Measurements from ENCODE around the gene POGLUT3.

The POGLUT3 gene

GRCh38 chr11:108500169-108500568 lies 2.0 kb upstream of the POGLUT3 start:
- no peak for DNase-seq (ENCODE audit: low read depth)

GRCh38 chr11:108498816-108499408 lies 728 bp upstream of the POGLUT3 start:
- DNase-seq (ENCODE audit: low read depth) = no peak

DNA sequence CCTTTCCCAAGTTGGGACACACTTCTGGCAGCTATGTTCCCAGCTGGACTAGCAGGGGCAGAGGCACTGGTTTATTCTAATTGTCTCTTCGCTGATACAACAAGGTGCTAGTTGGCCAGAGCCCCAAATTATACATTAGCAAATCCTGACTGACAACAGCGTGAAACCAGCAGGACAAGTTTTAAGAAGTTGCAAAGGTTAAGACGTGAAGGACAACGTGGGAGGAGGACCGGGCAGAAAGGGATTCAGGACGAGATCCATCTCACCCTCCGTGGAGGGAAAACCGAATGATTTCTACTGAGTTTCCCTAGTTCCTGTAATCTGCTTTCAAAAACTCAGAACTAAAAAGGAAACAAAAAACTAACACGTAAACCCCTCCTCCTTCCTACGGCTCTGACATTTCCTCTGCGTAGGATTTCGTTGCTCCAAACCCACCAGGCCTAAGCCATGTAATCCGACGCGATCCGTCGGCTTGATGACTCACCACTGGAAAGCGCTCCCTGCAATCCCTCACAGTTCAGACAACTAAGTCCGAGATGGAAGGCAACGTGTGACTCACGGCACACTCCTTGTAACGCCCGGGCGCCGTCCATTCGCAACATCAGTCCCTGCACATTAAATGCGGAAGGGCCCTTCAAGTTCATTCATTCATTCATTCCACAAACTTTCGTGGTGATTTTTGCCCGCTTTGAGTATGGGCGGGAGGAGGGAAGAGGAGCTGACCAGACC lies 703 bp downstream of the POGLUT3 start:
- peak; percentile 99 for DNase-seq (ENCODE audit: low read depth)

DNA sequence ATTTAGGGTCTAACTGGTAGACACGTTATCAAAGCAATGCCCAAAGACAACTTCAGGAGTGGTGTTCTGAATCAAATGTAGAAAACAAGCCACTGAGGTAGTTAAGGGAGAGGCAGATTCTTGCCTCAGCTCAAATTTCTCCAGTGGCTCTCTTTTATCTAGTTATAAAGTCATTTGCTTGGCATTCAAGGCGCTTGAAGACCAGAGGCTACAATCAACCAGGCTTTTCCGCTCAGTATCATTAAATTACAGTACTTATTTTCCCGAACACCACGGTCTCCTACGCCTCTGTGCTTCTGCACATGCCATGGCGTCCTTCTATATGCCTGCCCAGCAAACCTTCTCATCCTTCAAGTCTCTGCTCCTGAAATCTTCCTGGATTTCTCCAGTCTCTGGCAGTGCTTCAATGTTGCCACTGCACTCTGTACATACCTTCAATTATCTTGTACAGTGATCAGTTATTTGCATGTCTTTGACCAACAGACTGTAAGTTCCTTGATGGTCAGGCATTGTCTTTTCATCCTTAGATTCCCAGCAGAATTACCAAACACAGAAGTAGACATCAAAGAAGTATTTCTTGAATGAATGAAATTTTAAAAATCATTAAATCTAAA lies 1.4 kb downstream of the POGLUT3 start:
- DNase-seq (ENCODE audit: low read depth) = peak; percentile 29

- DNase-seq (ENCODE audit: low read depth) = no peak
Observed at GRCh38 chr11:108495326-108495725, 2.9 kb downstream of the POGLUT3 start.

DNA sequence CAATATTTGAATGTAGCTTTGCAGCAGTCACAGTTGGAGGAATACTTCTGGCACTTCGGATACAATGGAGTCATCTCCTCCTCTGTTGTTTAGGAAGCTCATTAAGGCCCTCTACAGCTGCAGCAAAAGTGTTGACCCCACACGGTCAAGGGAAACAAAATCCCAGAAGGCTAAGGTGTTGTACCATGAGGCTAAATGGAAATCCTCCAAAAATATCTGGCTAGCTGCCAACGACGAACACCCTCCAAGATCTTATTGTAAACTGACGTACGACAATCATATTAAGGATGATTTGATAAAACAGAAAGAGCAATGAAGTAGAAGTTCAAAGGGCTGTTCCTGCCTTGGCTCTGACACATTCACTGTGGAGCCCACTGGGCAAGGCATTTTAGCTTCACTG lies 4.0 kb downstream of the POGLUT3 start:
- no peak for DNase-seq (ENCODE audit: low read depth)

DNA sequence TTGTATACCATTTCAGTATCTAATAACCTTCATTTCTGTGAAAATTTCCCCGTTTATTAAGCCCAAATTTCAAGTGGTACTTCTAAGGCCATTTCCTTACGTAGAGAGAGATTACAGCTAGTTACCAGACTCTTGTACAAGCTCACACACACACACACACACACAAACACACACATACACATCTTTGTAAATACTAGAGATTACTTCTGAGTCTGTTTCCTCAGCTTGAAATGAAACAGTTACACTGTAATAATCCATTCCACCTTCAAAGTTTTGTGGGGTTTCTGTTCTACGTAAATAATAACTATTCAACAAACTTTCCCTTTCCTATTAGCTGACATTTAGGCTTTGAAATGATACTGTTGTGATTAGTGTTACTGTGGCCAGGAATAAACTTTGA lies 6.2 kb downstream of the POGLUT3 start:
- no peak for DNase-seq (ENCODE audit: low read depth)

DNA sequence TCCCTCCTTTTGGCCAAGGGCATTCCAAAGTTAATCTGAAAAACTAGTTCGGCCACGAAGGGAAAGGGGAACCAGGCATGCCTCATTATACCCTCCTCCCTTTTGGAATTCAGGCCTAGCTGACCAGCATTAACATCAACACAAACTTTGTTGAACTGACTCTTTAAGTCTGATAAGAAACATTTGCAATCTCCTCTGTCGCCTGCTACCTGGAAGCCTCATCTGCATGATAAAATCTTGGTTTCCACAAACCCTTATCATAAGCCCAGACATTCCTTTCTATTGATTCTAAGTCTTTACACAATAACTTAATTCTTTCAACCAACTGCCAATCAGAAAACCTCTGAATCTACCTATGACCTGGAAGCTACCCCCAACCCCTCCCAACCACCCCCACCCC lies 11.4 kb downstream of the POGLUT3 start:
- DNase-seq (ENCODE audit: low read depth) = no peak

GRCh38 chr11:108486331-108486730 lies 11.9 kb downstream of the POGLUT3 start:
- DNase-seq (ENCODE audit: low read depth) = no peak

GRCh38 chr11:108483163-108483562 lies 15.0 kb downstream of the POGLUT3 start:
- DNase-seq (ENCODE audit: low read depth) = peak; percentile 18

DNA sequence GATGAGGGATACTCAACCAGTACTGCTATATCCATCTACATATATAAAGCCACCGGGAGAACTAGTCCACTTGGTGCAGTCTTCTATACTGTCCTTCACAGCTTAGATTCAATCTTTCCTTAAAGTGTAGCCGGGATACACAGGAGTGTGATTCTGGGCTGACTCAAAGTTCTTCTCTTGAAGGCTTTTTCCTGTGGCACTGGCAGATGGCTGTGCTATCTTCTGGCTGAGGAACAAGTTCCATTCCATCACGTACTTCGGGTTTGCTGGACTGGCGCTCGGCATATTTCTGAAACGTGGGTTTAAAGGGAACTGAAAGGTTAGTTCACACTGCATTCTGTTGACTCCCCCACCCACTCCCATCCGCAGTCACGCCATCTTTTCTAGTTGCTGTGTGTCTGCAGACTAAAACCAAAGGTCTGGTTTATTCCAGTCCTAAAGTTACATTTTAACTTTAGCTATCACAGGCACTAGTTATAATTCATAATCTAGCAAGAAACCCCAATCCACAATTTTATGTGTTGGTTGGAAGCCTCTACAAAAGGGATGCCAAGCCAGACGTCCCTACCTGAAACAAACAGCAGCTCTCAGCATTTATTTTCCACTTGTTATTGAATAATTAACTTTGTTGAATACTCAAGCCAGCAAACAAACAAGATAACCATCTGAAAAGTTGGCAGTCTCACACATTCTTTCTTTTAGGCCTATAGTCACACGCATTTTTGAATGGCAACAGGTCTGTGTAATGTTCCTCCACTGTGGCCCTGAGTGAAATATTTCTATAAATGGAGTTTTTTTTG lies 23.3 kb downstream of the POGLUT3 start:
- no peak for DNase-seq (ENCODE audit: low read depth)

GRCh38 chr11:108472681-108473080 lies 25.5 kb downstream of the POGLUT3 start:
- no peak for DNase-seq (ENCODE audit: low read depth)

GRCh38 chr11:108468478-108468864 lies 29.7 kb downstream of the POGLUT3 start:
- DNase-seq (ENCODE audit: low read depth) = no peak

- peak; percentile 98 for DNase-seq (ENCODE audit: low read depth)
Observed at GRCh38 chr11:108467091-108467823, 30.9 kb downstream of the POGLUT3 start, which contains the start of gene C11orf65. C11orf65 (minus strand) TSS chr11:108467529; CDS start chr11:108461559, 5,970 bp downstream.

GRCh38 chr11:108466405-108466804 lies 31.8 kb downstream of the POGLUT3 start:
- DNase-seq (ENCODE audit: low read depth) = peak; percentile 16

DNA sequence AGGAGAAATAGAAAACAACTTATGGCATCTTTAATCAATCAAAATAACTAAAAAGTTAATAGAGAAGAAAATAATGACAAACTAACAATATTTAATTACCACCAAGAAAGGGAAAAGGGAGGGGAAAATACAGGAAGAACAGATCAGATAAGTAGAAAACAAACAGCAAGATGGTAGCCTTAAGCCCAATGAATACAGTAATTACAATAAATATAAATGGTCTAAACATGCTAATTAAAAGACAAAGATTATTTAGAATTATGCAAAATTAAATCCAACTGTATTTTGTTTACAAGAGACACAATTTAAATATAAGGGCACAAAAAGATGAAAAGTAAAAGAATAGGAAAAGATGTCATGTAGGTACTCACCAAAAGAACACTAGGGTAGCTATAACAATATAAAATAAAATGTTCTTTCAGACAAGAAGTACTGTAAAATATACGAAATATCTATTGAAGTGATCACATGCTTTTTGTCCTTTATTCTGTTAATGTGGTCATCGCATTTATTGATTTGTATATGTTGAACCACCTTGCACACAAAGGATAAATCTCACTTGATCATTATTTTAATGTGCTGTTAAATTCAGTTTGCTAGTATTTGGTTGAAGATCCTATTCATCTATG lies 44.9 kb downstream of the POGLUT3 start:
- DNase-seq (ENCODE audit: low read depth) = no peak

All from ELR (cell line).